ENCODE measurements around the gene CLDN17. TPM values are rescaled to one million over a fixed set of nuclear protein-coding genes. Genes with fewer than 3 reads are reported as not detected.

Gene CLDN17
- total and polyA plus RNA-seq, 2 of the 8 experiments (the other 6 are each of a cell fraction or from before 2014, with no cell fraction given): not detected

DNA sequence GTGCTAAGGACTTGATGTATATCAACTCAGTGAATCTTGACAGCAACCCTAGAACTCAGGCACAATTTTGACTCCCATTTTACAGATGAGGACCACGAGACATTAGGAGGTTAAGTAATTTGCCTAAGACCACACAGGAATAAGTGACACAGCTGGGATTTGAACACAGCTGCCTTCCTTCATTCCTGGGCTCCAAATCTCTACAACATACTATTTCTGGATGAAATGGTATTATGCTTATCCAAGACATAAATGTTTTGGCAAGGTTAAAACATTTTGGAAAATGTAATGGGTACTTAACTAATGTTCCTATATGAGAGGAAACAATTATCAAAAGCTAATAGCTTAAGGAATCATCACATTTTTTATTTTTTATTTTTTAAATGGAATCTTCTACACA lies 44.5 kb upstream of the CLDN17 start:
- Histone ChIP-seq H3K79me2 (ENCODE audit: control insufficient read depth in 1 of 2, insufficient read depth in 2 of 2, low read length in 2 of 2) (no peaks in the 10 kb centered on the region), H3K27me3 (replicated peaks in 1 of 4; ENCODE audit: control insufficient read depth in 3 of 4, extremely low read depth in 1 of 4, insufficient read depth in 3 of 4, low read length in 3 of 4) (no peaks in the 10 kb centered on the region), H4K8ac (ENCODE audit: extremely low read depth, insufficient read depth, low read length) (no peak overlapping the region), H2BK12ac (ENCODE audit: low read depth, low read length) (no peak overlapping the region), H3K79me1 (ENCODE audit: low read depth, low read length) (no peaks in the 10 kb centered on the region), H3K36me3 (ENCODE audit: control insufficient read depth in 2 of 4, insufficient read depth in 4 of 4, low read length in 3 of 4) (no peaks in the 10 kb centered on the region), H2AK5ac (ENCODE audit: low read depth, low read length) (no peak overlapping the region), H2BK15ac (ENCODE audit: low read length) (no peak overlapping the region), H3K4me1 (replicated peaks in 1 of 4; ENCODE audit: control insufficient read depth in 3 of 4, insufficient read depth in 4 of 4, low read length in 3 of 4) (no peaks in the 10 kb centered on the region), H4K91ac (replicated peaks; ENCODE audit: insufficient read length, low read length) (no peak overlapping the region), H3K4me2 (ENCODE audit: insufficient read depth in 1 of 2, low read depth in 2 of 2, low read length in 2 of 2) (no peak overlapping the region), H3K27ac (ENCODE audit: low read depth, low read length) (no peak overlapping the region), H4K20me1 (replicated peaks in 1 of 2; ENCODE audit: control insufficient read depth in 1 of 2, insufficient read depth in 2 of 2, low read length in 2 of 2) (no peaks in the 10 kb centered on the region), H4K5ac (ENCODE audit: insufficient read length, low read depth, low read length) (no peak overlapping the region), H3K4ac (replicated peaks; ENCODE audit: insufficient read length, low read depth, low read length) (no peak overlapping the region), H3K56ac (replicated peaks; ENCODE audit: insufficient read length, low read depth, low read length) (no peak overlapping the region), H3K9me3 (ENCODE audit: insufficient read depth in 2 of 2, low read depth in 1 of 2, low read length in 1 of 2) (no peaks in the 10 kb centered on the region), H3K23me2 (ENCODE audit: low read depth, low read length) (no peaks in the 10 kb centered on the region), H2BK20ac (ENCODE audit: low read length) (no peak overlapping the region), H3K9ac (replicated peaks in 1 of 4; ENCODE audit: extremely low read depth in 1 of 4, low read depth in 3 of 4, low read length in 3 of 4) (no peak overlapping the region), H3K23ac (ENCODE audit: insufficient read length) (no peak overlapping the region), H3K18ac (ENCODE audit: extremely low read depth, low read length) (no peak overlapping the region), H2AFZ (ENCODE audit: low read length) (no peak overlapping the region), H3K14ac (ENCODE audit: insufficient read length) (no peak overlapping the region), H2BK120ac (replicated peaks; ENCODE audit: low read depth, low read length) (no peak overlapping the region), H3K4me3 (ENCODE audit: extremely low read depth in 1 of 4, insufficient read depth in 2 of 4, low read depth in 3 of 4, low read length in 4 of 4) (no peak overlapping the region), H2BK5ac (ENCODE audit: low read depth, low read length) (no peak overlapping the region)
- POLR2A ChIA-PET (ENCODE audit: partially characterized antibody): no interaction called here
- FAIRE-seq: no peak
- DNase-seq (ENCODE audit: low read depth in 1 of 2, low spot score in 2 of 2): no peak
- CTCF ChIA-PET (ENCODE audit: partially characterized antibody): interaction anchor here (0.6 kb wide), 1 partner anchor 890 kb away, joined by 3 read pairs; no protein-coding TSS in a partner anchor
- 87% methylated on average over 1 of the region's 1 CpG; no CpG with 5 or more reads in 1 of the 2 experiments for WGBS, 2 experiments (ENCODE audit: extremely low coverage in 1 of 2, insufficient coverage in 1 of 2, insufficient read length in 1 of 2, insufficient replicate concordance in 2 of 2, low coverage in 1 of 2, low lambda C conversion rate in 2 of 2, missing lambda C conversion rate in 1 of 2)
- no peak for TF ChIP-seq CHD1 (IDR thresholded peaks at IDR 0.05; ENCODE audit: low read depth, low read length)
- no peak for TF ChIP-seq RNF2 (IDR thresholded peaks at IDR 0.05; ENCODE audit: borderline replicate concordance, low read depth, low read length, missing control alignments, poor library complexity, severe bottlenecking)
- no peak for TF ChIP-seq EGR1 (IDR thresholded peaks at IDR 0.05; ENCODE audit: borderline replicate concordance, low read depth, low read length)
- TF ChIP-seq SAP30 (IDR thresholded peaks at IDR 0.05; ENCODE audit: insufficient read depth, insufficient replicate concordance, low read length): no peak
- no peak for TF ChIP-seq EZH2 (IDR thresholded peaks at IDR 0.05; ENCODE audit: low read depth, low read length, severe bottlenecking)
